Cardiac muscle cell (in vitro differentiated cells and primary cell): ENCODE measurements around the gene MCC. TPM values are rescaled to one million over a fixed set of nuclear protein-coding genes. Genes with fewer than 3 reads are reported as not detected.

Source experiments
- DNase-seq, 2 donors: peaks; one replicate each; pipeline versions ENCODE4 v3.0.0 to v3.0.0-alpha.2; 2010 to 2017; ENCODE audit warnings: low read depth in 1 of 2, low spot score in 1 of 2
- H3K27ac ChIP-seq: fragments of 200-600 bp; sonication (generic); 2 replicates; pipeline ENCODE4 v1.5.1; 2016
- H3K27me3 ChIP-seq: fragments of 200-600 bp; sonication (generic); 2 replicates; pipeline ENCODE4 v1.6.0; 2016; ENCODE audit warnings: control low read depth
- H3K36me3 ChIP-seq: fragments of 200-600 bp; sonication (generic); 2 replicates; pipeline ENCODE4 v1.5.1; 2016; ENCODE audit warnings: control low read depth
- H3K4me1 ChIP-seq: fragments of 200-600 bp; sonication (generic); 2 replicates; pipeline ENCODE4 v1.8.1; 2017; ENCODE audit warnings: low read depth, mild to moderate bottlenecking, mixed run types
- H3K4me3 ChIP-seq: fragments of 200-600 bp; sonication (generic); 2 replicates; pipeline ENCODE4 v1.5.1; 2016; ENCODE audit warnings: mild to moderate bottlenecking
- H3K9me3 ChIP-seq: fragments of 200-600 bp; sonication (generic); 2 replicates; pipeline ENCODE4 v1.5.1; 2017; ENCODE audit warnings: low read depth, mild to moderate bottlenecking, control low read depth
- CTCF ChIP-seq: IDR thresholded peaks from 2 replicates; pipeline ENCODE4 v1.5.1; 2012; ENCODE audit warnings: low read depth, mild to moderate bottlenecking, low read length
- polyA plus RNA-seq: library from polyadenylated mRNA; unstranded; fragments of >200 nt; fragmentation: Nextera tagmentation; extraction: Ambion mirVana; gene quantifications from 2 replicates; pipeline ENCODE4 v1.2.1, GENCODE V29; 2016
- total RNA-seq: library from RNA; depleted of rRNA; stranded (reverse); fragments of >200 nt; gene quantifications from 2 replicates; pipeline ENCODE4 v1.2.3, GENCODE V29; 2016

The MCC gene
- total and polyA plus RNA-seq, 2 experiments from 2014 or later, result 37.8 to 137 TPM

DNA sequence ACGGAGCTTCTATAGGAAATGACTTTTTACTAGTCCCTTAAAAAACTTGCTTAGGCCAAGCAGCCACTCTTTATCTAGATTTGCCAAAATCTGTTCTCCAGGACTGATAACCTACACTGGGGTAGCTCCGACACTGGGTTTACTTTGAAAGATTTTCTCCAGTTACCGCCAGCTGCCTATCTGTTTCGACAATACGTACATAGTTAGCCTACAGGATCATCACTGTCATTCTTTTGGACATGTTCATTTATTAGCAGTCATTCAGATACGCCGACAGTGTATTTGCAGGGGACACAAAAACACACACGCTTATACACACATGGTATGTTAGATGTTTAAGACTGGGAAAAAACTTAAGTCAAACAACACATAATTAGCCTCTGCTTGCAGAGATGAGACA lies 286.0 kb downstream of the MCC start:
- no peak for TF ChIP-seq CTCF
- Histone ChIP-seq H3K9me3 (no peaks in the 10 kb centered on the region), H3K4me1 (peaks cover 78% of the 10 kb centered on the region), H3K27ac (peak overlapping the region; percentile 84), H3K36me3 (no peaks in the 10 kb centered on the region), H3K4me3 (peak overlapping the region; percentile 27), H3K27me3 (no peaks in the 10 kb centered on the region)
- DNase-seq, result no peak

DNA sequence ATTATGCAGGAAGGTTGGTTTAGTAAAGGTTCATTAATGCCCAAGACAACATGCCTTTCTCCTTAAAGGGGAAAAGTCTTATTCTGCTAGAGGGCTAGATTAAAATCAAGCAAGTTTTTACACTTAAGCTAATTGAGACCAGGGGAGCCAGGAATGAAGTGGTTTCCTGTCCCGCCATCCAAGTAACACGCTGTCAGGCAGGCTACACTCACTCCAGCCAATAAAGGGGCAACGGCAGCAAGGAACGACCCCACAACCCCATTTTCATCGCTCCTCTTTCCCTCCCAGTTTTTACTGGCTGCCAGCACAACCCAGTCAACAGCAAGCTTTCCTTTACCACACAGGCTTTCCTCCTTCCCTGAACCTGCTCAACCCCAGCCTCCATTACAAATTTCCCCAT lies 286.5 kb downstream of the MCC start:
- H3K9me3 ChIP-seq, result no peaks in the 10 kb centered on the region
- DNase-seq, result peak in 1 of 2 donors; percentile 15
- H3K4me1 ChIP-seq, result peaks cover 79% of the 10 kb centered on the region
- H3K4me3 ChIP-seq, result peak overlapping the region; percentile 27
- H3K27me3 ChIP-seq, result no peaks in the 10 kb centered on the region
- TF ChIP-seq CTCF, result no peak
- H3K27ac ChIP-seq, result peak overlapping the region; percentile 84
- H3K36me3 ChIP-seq, result no peaks in the 10 kb centered on the region

DNA sequence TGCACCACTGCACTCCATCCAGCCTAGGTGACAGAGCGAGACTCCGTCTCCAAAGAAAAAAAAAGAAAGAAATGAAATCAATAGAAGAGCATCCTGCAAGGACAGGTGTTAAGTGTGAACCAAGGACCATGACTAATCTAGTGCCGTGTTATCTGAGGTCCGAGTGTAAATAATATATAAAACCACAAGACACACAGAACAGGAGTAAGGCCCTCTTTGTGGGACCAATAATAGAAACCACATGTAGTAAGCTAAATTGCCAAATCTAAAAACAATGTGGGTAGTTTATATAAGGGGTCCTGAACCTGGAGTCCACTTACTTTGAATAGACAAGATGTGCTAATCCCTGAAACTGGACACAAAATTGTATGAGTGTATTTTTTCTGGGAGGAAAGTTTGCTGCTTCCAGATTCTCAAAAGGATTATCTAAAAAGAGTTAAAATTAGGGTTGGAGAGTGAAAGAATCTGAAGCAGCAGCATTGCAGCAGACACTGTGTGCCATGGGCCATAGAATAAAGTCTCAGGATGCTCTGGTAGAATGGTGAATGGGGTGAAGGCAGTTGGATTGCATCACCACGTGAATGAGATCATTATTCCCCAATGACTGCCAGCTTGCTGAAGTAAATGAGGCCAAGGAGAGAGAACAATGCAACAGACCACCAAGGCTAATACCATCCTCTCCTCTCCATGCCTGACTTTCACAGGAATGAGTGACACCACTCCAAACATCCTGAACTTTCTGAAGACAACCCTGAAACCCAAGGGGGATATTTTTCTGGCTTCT lies 288.9 kb downstream of the MCC start:
- no peaks in the 10 kb centered on the region for H3K36me3 ChIP-seq
- no peaks in the 10 kb centered on the region for H3K27me3 ChIP-seq
- TF ChIP-seq CTCF, result no peak
- no peak overlapping the region for H3K4me3 ChIP-seq
- H3K27ac ChIP-seq, result no peak overlapping the region
- peaks cover 63% of the 10 kb centered on the region for H3K4me1 ChIP-seq
- no peaks in the 10 kb centered on the region for H3K9me3 ChIP-seq
- peak in 1 of 2 donors; percentile 75 for DNase-seq

DNA sequence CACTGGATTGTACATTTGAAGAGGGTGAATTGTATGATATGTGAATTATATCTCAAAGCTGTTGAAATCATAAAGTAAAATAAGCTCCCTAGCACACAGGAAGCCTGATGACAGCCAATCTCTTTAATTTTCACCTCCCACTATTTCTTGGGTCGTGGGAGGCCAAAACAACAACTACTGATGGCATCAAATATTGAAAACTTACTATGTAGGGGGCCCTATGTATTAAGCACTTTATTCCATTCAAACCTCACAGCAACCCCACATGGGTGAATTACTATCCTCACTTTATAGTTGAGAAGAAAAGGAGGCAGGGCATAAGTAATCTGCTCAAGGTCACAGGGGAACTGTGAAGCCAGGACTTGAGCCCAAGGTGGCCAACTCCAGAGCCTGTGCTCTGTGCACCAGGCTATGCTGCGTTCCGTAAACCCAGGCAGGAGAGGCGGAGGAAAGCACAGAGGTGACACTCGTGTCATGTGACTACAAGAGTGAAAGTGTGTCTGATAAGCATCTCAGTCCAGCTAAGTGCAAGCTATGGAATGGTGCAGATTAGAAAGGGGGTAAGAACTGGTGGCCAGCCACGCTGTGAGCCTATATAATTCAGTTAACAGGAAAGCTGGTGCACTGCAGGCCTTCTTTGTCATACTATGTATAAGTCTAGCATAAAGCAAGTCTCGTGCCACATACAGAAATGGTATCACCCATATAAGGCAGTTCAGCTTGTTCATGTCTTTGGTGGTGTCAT lies 290.6 kb downstream of the MCC start:
- Histone ChIP-seq H3K27me3 (no peaks in the 10 kb centered on the region), H3K36me3 (no peaks in the 10 kb centered on the region), H3K27ac (peak overlapping the region; percentile 73), H3K4me3 (no peak overlapping the region), H3K4me1 (peaks cover 47% of the 10 kb centered on the region), H3K9me3 (no peaks in the 10 kb centered on the region)
- TF ChIP-seq CTCF, result no peak
- peak in 1 of 2 donors; percentile 32 for DNase-seq

- no peak for DNase-seq
- H3K27ac ChIP-seq, result no peak overlapping the region
- H3K9me3 ChIP-seq, result no peaks in the 10 kb centered on the region
- peaks cover 32% of the 10 kb centered on the region for H3K4me1 ChIP-seq
- no peak for TF ChIP-seq CTCF
- H3K36me3 ChIP-seq, result no peaks in the 10 kb centered on the region
- no peaks in the 10 kb centered on the region for H3K27me3 ChIP-seq
- no peak overlapping the region for H3K4me3 ChIP-seq
These were observed 292.5 kb downstream of the MCC start for GRCh38 chr5:113195771-113196170.
